Umbilical cord (tissue), 2 donors: ENCODE results near the gene GLI2. TPM values are rescaled to one million over a fixed set of nuclear protein-coding genes. Genes with fewer than 3 reads are reported as not detected.

Source experiments
- DNase-seq: peaks from one replicate; pipeline ENCODE4 v3.0.0-alpha.2; 2015; ENCODE audit warnings: low spot score
- total RNA-seq: library from RNA; depleted of rRNA; stranded (reverse); fragments of >200 nt; gene quantifications from one replicate; pipeline ENCODE4 v1.2.3, GENCODE V29; 2014; ENCODE audit warnings: low replicate concordance; ENCODE audit not compliant: insufficient read depth

Gene GLI2
- total RNA-seq, 1 donor from 2014 or later: 2.2 TPM

DNA sequence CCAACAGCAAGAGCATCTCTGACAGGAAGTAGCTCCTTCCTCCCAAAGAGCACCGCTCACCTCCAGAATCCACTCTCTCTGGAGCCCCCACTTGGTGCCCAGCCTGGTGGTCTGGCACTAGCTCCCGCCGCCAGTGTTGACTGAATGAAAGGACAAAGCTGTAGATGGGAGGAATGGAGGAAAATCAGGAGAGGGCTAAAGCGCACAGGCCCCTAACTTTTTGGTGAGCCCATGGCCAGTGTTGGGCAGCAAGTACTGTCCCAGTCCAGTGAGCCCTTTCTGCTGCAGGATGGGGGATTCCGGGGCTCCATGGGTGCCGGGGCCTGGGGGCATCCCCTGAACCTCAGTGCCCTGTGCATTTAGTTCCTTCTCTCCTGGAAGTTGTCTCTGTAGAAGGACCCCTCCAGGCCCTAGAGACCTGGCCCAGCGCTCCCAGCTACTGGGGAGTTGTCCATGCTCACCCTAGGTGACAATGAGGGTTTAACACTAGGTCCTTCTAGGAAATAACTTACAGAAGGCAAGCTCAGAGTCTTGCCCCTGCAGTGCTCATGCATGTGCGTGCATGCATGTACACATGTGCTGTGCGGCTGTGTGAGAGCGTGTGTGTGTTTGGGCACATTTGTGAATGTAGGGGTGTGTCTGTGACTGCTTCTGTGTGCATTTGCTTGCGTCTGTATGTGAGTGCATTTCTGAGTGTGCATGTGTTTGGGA lies 33.6 kb downstream of the GLI2 start:
- DNase-seq: no peak

DNA sequence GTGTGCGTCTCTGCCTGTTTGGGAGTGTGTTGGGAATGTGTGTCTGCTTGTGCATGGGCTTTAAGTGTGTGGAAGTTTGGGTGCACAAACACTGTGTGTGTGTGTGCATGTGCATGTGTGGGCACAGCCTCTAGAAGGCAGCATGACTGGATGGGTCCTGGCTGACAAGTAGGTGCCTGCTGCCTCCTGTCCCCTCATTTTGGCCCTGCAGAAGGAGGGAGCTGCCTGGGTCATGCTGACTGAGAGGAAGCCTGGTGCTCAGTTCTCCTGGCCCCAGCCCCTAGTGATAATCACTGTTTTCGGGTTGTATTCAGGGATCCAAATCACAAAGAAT lies 34.1 kb downstream of the GLI2 start:
- DNase-seq: no peak

DNA sequence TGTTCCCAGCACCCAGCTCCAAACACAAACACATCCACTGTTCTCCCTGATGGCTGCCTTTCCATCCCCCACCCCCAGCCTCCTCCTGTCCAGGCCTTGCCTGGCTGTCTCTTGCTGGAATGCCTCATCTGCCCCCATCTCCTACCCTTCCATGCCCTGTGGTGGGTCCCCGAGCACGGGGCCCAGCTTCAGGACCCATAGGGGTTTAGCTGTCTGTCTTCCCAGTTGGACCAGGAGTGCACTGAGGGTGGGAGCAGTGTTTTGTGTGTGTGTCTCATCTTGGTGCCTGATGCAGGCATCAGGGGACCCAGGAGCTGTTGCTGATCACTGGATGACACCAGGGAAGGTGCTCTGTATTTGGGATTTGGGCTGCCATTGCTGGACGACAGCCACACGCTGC lies 34.5 kb downstream of the GLI2 start:
- DNase-seq: no peak

DNA sequence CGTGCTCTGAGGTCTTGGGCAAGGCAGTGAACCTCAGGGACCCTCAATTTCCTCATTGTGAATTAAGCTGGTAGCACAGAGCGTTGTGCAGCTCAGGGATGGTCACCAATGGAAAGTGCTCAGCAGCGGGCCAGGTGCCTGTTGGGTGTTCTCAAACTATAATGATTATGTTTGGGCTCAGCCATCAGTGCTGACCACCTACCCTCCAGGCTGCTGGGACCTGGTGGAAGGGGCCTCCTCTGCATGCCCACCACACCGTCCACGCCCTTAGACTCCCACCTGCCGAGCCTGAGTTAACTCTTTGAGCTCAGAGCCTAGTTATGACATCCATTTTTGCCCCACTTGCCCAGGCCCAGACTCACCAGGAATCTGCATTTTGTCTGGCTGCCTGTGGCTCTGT lies 35.0 kb downstream of the GLI2 start:
- DNase-seq: no peak

DNA sequence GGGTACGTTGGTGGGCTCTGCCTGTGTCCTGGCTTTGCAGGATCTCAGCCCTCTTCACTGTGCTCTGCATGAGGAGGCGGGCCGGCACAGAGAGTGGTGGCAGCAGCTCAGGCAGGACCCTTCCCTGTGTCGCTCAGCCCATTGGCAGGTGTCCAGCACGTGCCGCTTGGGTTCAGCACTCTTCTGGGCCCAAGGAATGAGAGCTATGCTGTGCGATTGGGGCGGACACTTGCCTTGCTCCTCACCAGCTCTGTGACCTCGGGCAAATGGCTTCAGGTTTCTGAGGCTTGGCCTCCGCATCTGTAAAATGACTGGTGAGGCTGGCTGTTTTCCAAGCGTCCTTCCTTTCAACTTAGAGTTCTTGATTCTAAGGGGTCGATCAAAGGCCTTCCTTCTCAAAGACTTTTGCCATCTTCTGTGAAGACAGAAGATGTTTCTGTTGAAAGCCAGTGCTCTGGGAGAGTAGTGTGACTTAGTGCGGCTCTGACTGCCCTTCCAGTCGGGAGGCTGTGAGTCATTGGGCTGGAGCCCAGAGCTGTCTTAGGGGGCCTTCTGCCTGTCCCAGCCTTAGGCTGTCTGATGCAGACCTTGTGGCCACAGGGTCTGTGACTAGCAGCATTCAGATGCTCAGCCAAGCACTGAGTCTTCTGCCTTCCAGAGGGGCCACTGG lies 35.6 kb downstream of the GLI2 start:
- peak; percentile 89 for DNase-seq

DNA sequence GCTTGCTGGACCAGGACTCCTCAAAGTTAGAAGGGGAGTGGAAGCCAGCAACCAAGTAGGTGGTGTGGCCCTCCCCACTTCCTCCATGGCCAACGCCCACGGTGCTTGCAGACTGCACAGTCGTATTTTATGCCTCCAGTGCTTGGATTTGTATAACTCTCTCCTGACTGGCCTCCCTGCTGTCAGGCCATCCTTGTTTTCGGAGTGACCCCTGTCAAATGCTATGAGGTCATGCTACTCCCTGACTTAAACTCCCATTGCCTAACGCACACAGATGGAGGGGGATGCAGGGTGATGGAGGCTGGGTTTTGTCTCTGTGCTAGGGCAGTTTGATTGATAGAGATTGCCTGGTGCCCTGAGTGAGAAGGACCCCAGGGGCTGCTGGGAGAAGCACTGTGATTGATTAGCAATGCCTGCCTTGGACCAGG lies 36.1 kb downstream of the GLI2 start:
- no peak for DNase-seq

DNA sequence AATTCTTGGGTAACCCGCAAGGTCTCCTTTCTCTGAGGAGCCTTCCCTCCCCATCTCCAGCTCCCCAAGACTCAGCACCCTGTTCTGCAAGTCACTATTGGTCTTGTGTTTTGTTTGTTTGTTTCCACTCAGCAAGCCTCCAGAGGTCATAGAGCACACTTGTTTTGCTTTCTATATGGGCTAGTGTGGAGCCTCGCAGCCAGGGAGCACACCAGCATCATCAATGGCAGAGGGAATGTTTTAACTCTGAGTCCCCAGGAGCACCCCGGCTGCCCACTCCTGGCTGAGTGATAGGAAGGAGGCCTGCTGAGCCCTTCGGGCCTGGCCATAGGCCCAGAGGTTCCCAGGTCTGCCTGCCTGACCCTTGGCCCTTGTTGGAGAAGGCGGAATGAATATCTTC lies 36.6 kb downstream of the GLI2 start:
- DNase-seq: no peak

DNA sequence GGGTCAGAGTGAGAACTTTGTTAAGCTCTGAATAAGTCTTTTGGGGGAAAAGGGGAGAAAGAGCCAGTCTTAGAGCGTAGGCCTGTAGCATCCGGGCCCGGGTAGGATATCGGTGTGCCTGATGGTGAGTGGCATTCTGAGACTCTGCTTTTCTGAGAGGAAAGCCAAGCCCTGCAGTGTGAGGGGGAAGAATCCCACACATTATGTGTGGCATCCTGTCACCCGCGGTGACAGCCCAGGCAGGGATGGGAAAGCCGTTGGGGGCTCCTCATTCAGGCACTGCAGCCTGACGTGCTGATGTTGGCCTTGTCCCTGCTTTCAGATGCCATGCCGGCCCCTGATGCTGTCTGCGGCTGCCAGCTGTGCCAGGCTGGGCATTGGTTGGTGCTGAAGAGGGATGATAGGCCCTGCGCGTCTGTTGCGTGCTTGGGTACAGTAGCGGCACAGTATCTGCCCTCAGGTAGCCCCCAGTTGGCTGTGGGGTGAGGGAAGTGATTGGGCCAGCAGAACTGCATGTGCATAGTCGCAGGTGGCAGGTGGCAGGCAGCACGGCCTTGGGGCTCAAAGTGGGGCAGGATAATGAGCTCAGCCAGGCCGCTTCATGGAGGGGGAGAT lies 37.6 kb downstream of the GLI2 start:
- DNase-seq: no peak

DNA sequence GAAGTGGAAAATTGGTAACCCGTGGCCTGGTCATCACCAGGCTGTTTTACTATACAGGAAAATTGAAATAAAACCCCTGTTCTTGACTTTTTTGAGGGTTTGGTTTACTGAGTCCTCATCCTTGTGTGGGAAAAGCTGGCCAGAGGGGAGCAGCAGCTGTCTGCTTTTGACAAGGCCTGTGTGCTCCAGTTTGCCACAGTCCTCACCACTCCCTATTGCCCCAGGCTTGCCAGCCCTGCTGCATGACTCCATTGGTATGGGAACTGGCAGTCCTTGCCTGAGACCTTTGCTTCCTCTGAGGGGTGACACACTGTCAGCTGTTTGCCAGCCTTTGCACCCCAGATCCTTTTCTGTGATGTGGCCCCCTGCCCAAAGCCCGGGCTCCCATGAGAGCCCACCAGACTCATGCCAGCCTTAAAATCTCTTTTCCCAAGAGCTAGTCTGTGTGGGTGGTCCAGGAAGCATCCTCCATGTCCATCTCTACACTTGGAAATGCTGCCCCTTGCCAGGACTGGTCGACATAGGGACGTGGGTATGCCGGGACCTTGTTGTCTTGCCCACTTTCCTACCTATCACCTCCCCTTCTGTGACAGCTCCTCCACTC lies 39.0 kb downstream of the GLI2 start:
- DNase-seq: no peak

DNA sequence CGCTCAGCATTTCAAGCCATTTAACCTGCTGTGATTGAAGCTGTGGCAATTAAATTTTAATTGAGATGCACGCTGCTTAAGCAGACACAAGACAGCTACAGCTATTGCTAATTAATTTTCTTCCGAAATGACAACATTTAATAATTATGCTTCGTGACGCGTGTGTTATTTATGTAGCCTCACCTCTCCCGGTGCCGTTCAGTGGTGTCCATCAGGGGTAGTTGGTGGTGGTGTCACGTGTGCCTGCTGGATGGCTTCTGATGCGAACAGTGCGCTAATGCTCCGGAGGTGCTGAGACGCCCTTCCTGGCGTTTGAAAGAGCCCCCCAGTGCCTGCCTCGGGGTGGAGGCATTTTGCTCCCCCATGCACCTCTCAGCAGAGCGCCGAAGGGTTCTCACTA lies 39.5 kb downstream of the GLI2 start:
- DNase-seq: no peak

DNA sequence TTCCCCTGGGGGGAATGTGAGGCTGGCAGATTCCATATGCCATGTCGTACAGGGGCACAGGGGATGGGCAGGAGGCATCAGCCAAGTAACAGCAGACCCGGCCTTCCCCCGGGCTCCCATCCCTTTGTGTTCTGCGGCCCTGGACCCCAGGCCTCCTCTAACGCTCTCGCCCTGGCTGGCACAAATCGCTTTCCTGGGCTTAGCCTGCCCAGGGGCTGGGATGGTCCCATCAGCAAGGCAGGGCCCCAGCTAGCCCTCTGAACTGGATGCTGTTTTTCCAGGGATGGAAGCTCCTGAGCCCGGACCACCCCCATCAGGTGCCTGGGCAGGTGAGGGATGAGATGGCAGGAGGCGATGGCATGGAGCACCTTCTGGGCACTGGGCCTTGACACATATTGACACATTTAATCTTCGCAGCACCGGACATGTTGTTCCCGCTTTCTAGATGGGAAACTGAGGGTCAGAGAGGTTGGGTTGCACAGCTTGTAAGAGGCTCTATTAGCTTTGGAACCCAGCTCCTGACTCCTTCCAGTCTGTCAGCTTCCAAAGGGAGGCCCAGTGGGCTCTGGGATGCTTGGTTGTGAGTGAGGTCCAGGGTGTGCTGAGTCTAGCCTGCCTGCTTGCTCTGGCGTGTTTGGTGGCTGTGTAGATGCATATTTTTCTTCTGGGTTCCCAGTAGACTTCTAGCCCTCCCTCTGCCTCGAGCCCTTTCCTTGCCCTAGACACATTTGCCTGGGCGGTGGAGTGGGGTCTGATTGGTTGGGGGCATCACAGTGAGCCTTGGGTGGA lies 40.3 kb downstream of the GLI2 start:
- no peak for DNase-seq

DNA sequence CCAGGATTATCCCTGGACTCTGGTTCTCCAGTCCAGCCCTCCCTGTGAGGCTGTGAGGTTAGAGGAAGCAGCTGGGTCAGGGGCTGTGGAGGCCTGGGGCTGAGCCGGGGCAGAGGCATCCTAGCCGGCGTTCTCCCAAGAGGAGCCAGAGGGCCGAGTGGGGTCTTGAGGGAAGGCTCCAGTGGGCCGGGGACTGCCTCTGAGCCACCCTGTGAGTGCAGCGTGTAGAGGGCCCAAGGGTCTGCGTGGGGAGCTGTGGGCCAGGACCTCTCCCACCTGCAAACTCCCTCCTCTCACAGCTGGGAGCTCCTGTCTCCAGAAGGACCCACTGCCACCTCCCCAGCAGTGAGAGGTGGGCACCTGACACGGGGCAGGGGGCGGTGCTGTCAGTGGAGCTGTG lies 41.0 kb downstream of the GLI2 start:
- no peak for DNase-seq

DNA sequence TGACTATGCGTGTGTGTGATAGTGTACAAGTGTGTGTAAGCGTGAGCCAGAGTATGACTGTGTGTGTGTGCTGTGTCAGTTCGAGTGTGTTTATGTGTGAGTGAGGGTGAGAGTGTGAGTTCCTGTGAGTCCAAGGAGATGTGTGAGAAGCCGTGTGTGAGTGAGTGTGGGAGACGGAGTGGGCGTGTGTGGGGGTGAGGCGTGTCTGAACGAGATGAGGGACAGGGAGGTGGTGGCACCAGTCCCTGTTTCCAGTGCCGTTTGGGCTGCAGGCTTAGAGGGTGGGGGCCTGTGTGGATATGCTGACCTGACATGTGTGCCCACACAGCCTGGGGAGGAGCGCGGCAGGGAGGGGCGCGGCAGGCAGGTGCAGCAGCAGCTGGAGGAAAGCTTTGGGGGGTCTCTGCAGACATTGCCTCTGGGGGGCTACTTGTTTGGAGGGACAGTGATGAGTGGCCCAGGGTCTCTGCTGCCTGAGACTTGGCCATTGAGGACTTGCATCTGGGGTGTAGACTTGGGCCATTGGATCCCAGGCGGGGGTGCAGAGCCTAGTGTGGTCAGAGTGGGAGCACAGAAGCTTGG lies 41.6 kb downstream of the GLI2 start:
- no peak for DNase-seq

DNA sequence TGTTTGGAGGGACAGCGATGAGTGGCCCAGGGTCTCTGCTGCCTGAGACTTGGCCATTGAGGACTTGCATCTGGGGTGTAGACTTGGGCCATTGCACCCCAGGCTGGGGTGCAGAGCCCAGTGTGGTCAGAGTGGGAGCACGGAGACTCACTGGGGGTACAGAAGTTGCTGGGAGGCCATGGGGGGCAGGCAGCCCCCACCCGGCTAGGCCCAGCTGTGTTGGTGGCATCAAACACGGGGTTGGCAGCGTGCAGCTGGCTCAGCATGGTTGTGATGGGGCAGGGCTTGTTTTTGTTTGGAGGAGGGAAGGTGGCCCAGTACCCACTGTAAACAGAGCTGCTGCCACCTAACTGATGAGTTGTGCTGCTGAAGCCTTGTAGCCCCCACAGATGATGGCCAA lies 42.1 kb downstream of the GLI2 start:
- no peak for DNase-seq

DNA sequence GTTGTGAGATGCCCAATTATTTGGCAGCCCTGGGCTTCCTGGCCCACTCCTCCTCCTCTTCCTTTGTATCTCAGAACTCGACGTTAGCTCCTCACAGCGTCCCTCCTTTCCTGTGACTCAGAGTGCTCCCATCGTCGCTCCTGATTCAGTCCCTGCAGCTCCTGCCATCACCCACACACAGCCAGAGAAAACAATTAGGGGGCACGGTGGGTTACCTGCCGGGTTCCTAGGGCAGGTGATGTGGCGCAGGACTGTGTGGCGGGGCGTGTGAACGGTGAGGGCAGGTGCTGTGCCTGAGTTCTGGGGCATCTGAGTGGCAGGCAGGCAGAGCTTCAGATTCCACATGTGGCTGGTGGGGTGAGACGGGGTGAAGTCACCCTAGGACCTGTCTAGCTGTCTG lies 42.6 kb downstream of the GLI2 start:
- DNase-seq: no peak

DNA sequence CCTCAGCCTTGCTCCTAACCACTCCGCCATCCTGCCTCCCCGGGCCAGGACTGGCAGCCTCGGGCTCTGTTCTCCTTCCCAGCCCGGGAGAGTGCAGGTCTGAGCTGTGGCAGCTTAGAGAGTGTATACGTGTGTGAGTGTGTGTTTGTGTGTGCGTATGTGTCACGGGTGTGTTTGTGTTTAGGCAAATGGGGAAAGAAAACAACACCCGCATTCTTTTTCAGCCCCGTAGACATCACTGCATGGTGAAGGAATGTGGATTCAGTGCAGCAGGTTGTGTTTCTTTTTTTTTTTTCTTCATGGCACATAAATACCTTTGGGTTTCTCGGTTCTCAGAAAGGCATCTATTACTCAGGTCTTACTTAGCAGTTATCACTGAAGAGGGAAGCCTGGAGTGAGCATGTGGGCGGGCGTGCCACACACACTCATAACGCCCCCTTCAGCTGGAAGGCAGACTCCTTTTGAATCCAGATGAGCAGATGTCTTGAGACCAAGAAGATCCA lies 44.2 kb downstream of the GLI2 start:
- DNase-seq: peak; percentile 78

DNA sequence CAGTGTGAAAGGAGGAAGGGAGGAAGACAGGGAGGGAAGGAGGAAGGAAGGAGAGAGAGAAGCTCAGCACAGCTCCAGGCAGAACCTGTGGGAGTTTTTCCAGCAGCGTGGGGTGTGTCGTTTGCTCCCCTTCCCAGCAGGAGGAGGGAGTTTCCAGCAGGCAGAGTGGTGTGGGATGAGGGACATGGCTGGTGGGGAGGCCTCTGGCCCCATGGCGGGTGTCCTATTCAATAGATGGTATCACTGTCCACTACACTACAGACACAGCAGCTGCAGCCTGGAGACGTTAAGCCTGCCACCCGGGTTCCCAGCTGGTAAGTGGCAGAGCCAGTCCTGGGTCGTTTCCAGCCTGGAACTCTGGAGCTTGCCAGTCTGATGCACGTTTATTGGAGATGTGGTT lies 44.7 kb downstream of the GLI2 start:
- DNase-seq: no peak

DNA sequence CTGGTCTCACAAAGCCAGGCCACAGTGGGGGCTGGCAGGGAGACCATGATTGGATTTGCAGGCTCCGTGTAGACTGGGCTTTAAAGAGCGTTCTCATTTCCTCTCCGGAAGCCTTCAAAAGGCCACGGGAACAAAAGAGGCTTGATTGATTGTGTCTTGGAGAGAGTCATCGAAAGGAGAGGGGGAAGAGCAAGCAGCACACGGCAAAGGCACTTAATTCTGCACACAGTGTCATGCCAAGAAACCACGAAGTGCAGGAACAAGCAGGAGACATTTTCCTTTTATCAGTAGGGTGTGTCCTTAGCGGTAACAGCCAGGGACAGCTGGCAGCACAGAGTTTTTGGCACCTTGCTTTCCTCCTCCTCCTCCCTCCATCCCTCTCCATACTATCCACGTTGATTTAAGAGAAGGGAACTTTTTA lies 47.7 kb downstream of the GLI2 start:
- DNase-seq: no peak

DNA sequence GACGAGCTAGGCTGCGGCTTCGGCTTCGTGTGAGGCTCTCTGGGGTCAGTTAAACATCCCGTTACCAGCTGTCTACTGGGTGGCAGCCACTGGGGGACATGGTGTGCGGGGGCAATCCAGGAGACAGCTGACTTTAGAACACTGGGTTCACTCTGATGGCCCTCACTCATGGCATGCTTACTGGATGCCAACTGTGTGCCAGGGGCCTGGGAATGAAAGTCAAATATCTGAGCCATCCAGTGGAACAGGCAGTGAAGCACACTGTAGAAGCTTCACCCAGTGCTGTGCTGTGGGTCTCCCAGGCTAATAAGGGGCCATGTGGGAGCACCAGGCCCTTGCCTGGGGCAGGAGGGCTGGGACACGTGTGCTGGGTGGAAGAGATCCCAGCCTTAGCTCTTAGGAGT lies 48.3 kb downstream of the GLI2 start:
- DNase-seq: no peak
